A549 (cell line): ENCODE measurements around the gene PCDHA13.

Experiments
- CBX8 ChIP-seq: fragments of 200-600 bp; sonication (generic); IDR thresholded peaks from 2 replicates; pipeline ENCODE4 v1.6.1; 2016
- CHD2 ChIP-seq: fragments of 150-350 bp; IDR thresholded peaks from 2 replicates; pipeline ENCODE4 v1.6.1; 2014; ENCODE audit warnings: low read length; ENCODE audit not compliant: partially characterized antibody
- CTCF ChIP-seq: fragments of >200 bp; sonication (Bioruptor Twin); formaldehyde crosslinking; IDR thresholded peaks from 3 replicates; pipeline ENCODE4 v1.5.1; 2016
- POLR2A ChIP-seq: IDR thresholded peaks from 2 replicates; pipeline ENCODE4 v1.6.1; 2012; ENCODE audit warnings: mild to moderate bottlenecking, low read length
- POLR2AphosphoS2 ChIP-seq: conservative IDR thresholded peaks from 2 replicates; pipeline ENCODE4 v1.6.1; 2012; ENCODE audit warnings: low read length, improper control_type of control experiment, inconsistent platforms
- RARB ChIP-seq: fragments of 250-450 bp; sonication (Bioruptor Pico); IDR thresholded peaks from 2 replicates; pipeline ENCODE4 v1.8.0; 2021; ENCODE audit warnings: mild to moderate bottlenecking, moderate library complexity
- ZFP36 ChIP-seq: fragments of 450-650 bp; IDR thresholded peaks from 2 replicates; pipeline ENCODE4 v1.6.1; 2014; ENCODE audit warnings: borderline replicate concordance; ENCODE audit not compliant: partially characterized antibody
- TF ChIP-seq, protein P1 (sequence below): IDR thresholded peaks from 2 replicates; pipeline ENCODE4 v1.6.1; 2012
- TF ChIP-seq, protein P2 (sequence below): fragments of 200-600 bp; sonication (generic); IDR thresholded peaks from 2 replicates; pipeline ENCODE4 v1.6.1; 2016; ENCODE audit warnings: antibody characterized with exemption, mild to moderate bottlenecking, moderate library complexity

DNA sequence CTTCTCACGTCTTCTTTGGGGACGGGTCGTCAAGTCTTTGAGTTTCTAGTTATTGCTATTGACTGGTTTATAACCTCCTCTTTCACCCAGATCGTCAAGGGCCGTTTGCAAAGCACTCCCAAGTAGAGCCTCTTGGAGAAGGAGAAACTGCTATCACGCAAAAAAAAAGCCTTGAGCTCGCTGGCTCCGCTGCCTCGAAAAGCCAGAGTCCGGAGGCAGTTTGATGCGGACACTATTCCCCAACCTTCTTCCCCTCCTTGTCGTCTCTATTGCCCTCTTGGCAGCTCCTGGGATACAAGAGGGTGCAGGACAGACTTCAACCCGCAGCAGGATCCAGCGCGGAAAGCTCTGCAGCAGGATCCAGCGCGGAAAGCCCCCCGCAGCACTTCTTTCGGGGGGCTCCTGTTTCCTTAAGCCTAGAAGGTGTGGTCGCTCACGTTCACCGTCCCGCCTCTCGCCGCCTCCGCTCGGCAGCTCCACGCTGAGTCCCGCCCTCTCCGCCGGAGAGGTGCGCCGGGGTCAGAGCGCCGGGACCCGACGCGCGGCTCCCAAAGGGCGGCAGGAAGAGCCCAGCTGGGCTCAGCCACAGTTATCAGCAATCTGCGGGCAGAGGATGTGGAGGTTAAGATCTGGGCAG is 44.0 kb downstream of the PCDHA13 start, which contains the start of gene PCDHAC1:
- TF ChIP-seq POLR2A (no peak), ZFP36 (no peak), CTCF (no peak), RARB (no peak), CBX8 (no peak), POLR2AphosphoS2 (no peak), CHD2 (no peak)
- TF ChIP-seq, protein P1, sequence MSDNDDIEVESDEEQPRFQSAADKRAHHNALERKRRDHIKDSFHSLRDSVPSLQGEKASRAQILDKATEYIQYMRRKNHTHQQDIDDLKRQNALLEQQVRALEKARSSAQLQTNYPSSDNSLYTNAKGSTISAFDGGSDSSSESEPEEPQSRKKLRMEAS: no peak
- TF ChIP-seq, protein P2, sequence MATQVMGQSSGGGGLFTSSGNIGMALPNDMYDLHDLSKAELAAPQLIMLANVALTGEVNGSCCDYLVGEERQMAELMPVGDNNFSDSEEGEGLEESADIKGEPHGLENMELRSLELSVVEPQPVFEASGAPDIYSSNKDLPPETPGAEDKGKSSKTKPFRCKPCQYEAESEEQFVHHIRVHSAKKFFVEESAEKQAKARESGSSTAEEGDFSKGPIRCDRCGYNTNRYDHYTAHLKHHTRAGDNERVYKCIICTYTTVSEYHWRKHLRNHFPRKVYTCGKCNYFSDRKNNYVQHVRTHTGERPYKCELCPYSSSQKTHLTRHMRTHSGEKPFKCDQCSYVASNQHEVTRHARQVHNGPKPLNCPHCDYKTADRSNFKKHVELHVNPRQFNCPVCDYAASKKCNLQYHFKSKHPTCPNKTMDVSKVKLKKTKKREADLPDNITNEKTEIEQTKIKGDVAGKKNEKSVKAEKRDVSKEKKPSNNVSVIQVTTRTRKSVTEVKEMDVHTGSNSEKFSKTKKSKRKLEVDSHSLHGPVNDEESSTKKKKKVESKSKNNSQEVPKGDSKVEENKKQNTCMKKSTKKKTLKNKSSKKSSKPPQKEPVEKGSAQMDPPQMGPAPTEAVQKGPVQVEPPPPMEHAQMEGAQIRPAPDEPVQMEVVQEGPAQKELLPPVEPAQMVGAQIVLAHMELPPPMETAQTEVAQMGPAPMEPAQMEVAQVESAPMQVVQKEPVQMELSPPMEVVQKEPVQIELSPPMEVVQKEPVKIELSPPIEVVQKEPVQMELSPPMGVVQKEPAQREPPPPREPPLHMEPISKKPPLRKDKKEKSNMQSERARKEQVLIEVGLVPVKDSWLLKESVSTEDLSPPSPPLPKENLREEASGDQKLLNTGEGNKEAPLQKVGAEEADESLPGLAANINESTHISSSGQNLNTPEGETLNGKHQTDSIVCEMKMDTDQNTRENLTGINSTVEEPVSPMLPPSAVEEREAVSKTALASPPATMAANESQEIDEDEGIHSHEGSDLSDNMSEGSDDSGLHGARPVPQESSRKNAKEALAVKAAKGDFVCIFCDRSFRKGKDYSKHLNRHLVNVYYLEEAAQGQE: no peak
